OCI-LY7 (cell line): ENCODE results near the gene SAPCD2. TPM values are rescaled to one million over a fixed set of nuclear protein-coding genes. Genes with fewer than 3 reads are reported as not detected.

Source experiments
- BruUV-seq: library from RNA; stranded (reverse); fragments of 400-500 nt; replicated peaks from 2 replicates; lab custom pipeline; 2021; lab: Mats Ljungman, UMichigan
- CTCF ChIA-PET: fragments of 300-600 bp; sonication (Branson Sonifier 250); formaldehyde crosslinking; loops from one replicate; lab custom pipeline; 2022; ENCODE audit warnings: antibody characterized with exemption; ENCODE audit not compliant: unreplicated experiment; lab: Charles Lee
- POLR2A ChIA-PET: fragments of 300-600 bp; sonication (Branson Sonifier 250); formaldehyde crosslinking; loops from one replicate; lab custom pipeline; 2022; ENCODE audit warnings: antibody characterized with exemption; lab: Charles Lee
- DNase-seq: peaks from one replicate; pipeline ENCODE4 v3.0.0-alpha.2; 2015; ENCODE audit warnings: low spot score
- H2AFZ ChIP-seq: fragments of 200-600 bp; sonication (generic), shearing (Covaris generic); 2 replicates; pipeline ENCODE4 v1.6.1; 2014; ENCODE audit warnings: mild to moderate bottlenecking, antibody characterized with exemption, low read length, moderate library complexity
- H3K27ac ChIP-seq: fragments of 200-600 bp; sonication (generic); 2 replicates; pipeline ENCODE4 v1.5.1; 2014; ENCODE audit warnings: mixed run types, low read depth, mild to moderate bottlenecking, moderate library complexity, low read length, inconsistent platforms; ENCODE audit not compliant: poor library complexity, severe bottlenecking
- H3K36me3 ChIP-seq: fragments of 200-600 bp; sonication (generic); 2 replicates; pipeline ENCODE4 v1.6.1; 2014; ENCODE audit warnings: mild to moderate bottlenecking, antibody characterized with exemption, low read length, moderate library complexity, mixed read lengths; ENCODE audit not compliant: insufficient read depth
- H3K4me1 ChIP-seq: fragments of 200-600 bp; sonication (generic); 2 replicates; pipeline ENCODE4 v1.5.1; 2014; ENCODE audit warnings: mild to moderate bottlenecking, low read length; ENCODE audit not compliant: insufficient read depth, poor library complexity, severe bottlenecking
- H3K4me2 ChIP-seq: fragments of 200-600 bp; sonication (generic); 2 replicates; pipeline ENCODE4 v1.6.1; 2014; ENCODE audit warnings: mild to moderate bottlenecking, low read length
- H3K4me3 ChIP-seq: fragments of 200-600 bp; sonication (generic); 2 replicates; pipeline ENCODE4 v1.5.1; 2014; ENCODE audit warnings: mild to moderate bottlenecking, low read depth, low read length; ENCODE audit not compliant: poor library complexity, severe bottlenecking
- H3K79me2 ChIP-seq: fragments of 200-600 bp; sonication (generic); 2 replicates; pipeline ENCODE4 v1.6.1; 2016; ENCODE audit warnings: low read depth, mild to moderate bottlenecking, low read length, moderate library complexity, mixed read lengths; ENCODE audit not compliant: insufficient read depth
- H3K9me2 ChIP-seq: fragments of 200-600 bp; sonication (generic); 2 replicates; pipeline ENCODE4 v1.6.1; 2016; ENCODE audit warnings: mild to moderate bottlenecking, low read length, mixed read lengths; ENCODE audit not compliant: insufficient read depth
- H3K9me3 ChIP-seq: fragments of 200-600 bp; sonication (generic); 2 replicates; pipeline ENCODE4 v1.6.1; 2014; ENCODE audit warnings: mild to moderate bottlenecking, mixed run types, low read length, mixed read lengths
- H4K20me1 ChIP-seq: fragments of 200-600 bp; sonication (generic); 2 replicates; pipeline ENCODE4 v1.6.1; 2014; ENCODE audit warnings: mild to moderate bottlenecking, antibody characterized with exemption, low read length, moderate library complexity, mixed read lengths; ENCODE audit not compliant: insufficient read depth
- CTCF ChIP-seq: fragments of 200-600 bp; sonication (generic); conservative IDR thresholded peaks from 2 replicates; pipeline ENCODE4 v1.5.1; 2014; ENCODE audit warnings: mild to moderate bottlenecking, antibody characterized with exemption, low read length, moderate library complexity, mixed read lengths
- EZH2phosphoT487 ChIP-seq: fragments of 200-600 bp; sonication (generic); IDR thresholded peaks from 2 replicates; pipeline ENCODE4 v1.6.1; 2018; ENCODE audit warnings: low read depth, borderline replicate concordance, mild to moderate bottlenecking, mixed run types, antibody characterized with exemption, low read length, moderate library complexity, mixed read lengths
- intact Hi-C: fragments of 100-400 bp; cut with micrococcal nuclease; formaldehyde crosslinking; loops from one replicate; pipeline ENCODE4 v1.10.0; 2022; ENCODE audit not compliant: unreplicated experiment
- total RNA-seq, 2 experiments: library from RNA; depleted of rRNA in 1 of 2; stranded (reverse); fragments of >200 nt in 1 of 2; shearing (Covaris generic) in 1 of 2; gene quantifications; 2 replicates each; pipeline ENCODE4 v1.2.3, GENCODE V29; 2014 to 2022

SAPCD2 gene
- total RNA-seq, 2 experiments from 2014 or later = 57.2 to 74.0 TPM

GRCh38 chr9:137099231-137099630 lies 28.9 kb upstream of the SAPCD2 start:
- Histone ChIP-seq H3K27ac (no peak overlapping the region), H3K36me3 (peaks cover 83% of the 10 kb centered on the region), H2AFZ (no peak overlapping the region), H3K4me3 (no peak overlapping the region), H4K20me1 (no peaks in the 10 kb centered on the region), H3K9me3 (peaks cover 17% of the 10 kb centered on the region), H3K79me2 (no peaks in the 10 kb centered on the region), H3K4me1 (peaks cover 5% of the 10 kb centered on the region), H3K4me2 (no peak overlapping the region), H3K9me2 (no peaks in the 10 kb centered on the region)
- CTCF ChIA-PET = no interaction called here
- DNase-seq = no peak
- no TSS peak for BruUV-seq
- POLR2A ChIA-PET = no interaction called here
- intact Hi-C loops = no loop called here
- no peak for TF ChIP-seq CTCF
- no peak for TF ChIP-seq EZH2phosphoT487

GRCh38 chr9:137097761-137098462 lies 27.6 kb upstream of the SAPCD2 start:
- H3K79me2 ChIP-seq = no peaks in the 10 kb centered on the region
- no peak overlapping the region for H2AFZ ChIP-seq
- no peak overlapping the region for H3K4me3 ChIP-seq
- CTCF ChIA-PET = no interaction called here
- H3K9me2 ChIP-seq = no peaks in the 10 kb centered on the region
- intact Hi-C loops = no loop called here
- H3K27ac ChIP-seq = no peak overlapping the region
- peaks cover 5% of the 10 kb centered on the region for H3K4me1 ChIP-seq
- H4K20me1 ChIP-seq = no peaks in the 10 kb centered on the region
- BruUV-seq = no TSS peak
- no peak overlapping the region for H3K4me2 ChIP-seq
- TF ChIP-seq CTCF (no peak), EZH2phosphoT487 (no peak)
- peaks cover 69% of the 10 kb centered on the region for H3K36me3 ChIP-seq
- POLR2A ChIA-PET = interaction anchor here (0.6 kb wide), 1 partner anchor 63 kb away, joined by 3 read pairs; no protein-coding TSS in a partner anchor
- H3K9me3 ChIP-seq = peaks cover 11% of the 10 kb centered on the region
- DNase-seq = no peak
